Pulmonary artery endothelial cell (primary cell): ENCODE measurements around the gene SFXN2. TPM values are rescaled to one million over a fixed set of nuclear protein-coding genes. Genes with fewer than 3 reads are reported as not detected.
"Not testable (repeated sequence)": the region's sequence is repeated elsewhere in the genome, so short reads cannot be mapped to it uniquely, and the experiment has no call there.

Experiments
- DNase-seq: peaks from one replicate; pipeline ENCODE4 v3.0.0-alpha.2; 2011; ENCODE audit warnings: low read depth, low spot score
- total RNA-seq: library from RNA; depleted of rRNA; stranded (reverse); fragments of >200 nt; gene quantifications from 2 replicates; pipeline ENCODE4 v1.2.3, GENCODE V29; 2014

Gene SFXN2
- total RNA-seq, 1 donor from 2014 or later, result 14.1 TPM

DNA sequence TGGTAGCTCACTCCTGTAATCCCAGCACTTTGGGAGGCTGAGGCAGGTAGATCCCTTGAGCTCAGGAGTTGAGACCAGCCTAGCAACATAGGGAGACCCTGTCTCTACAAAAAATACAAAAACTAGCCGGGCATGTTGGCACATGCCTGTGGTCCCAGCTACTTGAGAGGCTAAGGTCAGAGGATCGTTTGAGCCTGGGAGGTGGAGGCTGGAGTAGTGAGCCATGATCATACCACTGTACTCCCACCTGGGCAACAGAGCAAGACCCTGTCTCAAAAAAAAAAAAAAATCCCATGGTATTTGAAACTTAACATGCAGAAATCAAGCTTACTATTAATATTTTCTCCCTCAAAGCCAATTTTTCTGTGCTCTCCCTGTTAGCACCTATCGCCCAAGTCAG is 5.9 kb downstream of the SFXN2 start:
- no peak for DNase-seq

GRCh38 chr10:102720775-102721301 is 6.4 kb downstream of the SFXN2 start:
- no peak for DNase-seq

DNA sequence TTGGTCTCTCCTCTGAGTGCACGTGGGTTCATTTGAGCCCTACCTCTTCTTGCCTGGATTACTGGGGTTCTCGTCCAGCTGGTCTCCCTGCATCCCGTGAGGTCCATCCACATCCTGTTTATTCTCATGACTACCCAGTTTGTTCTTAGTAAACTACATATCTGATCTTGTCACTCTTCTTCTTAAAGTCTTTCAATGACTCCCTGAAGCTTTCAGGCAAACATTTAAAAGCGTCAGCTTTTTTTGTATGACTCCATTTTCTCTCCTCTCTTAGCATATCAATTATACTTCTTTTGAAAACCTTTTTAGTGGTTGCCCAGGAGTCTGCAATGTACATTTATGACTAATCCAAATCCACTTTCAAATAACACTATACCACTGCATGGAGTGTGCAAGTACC is 7.5 kb downstream of the SFXN2 start:
- no peak for DNase-seq

- DNase-seq, result no peak
Observed at GRCh38 chr10:102723989-102724388, 9.6 kb downstream of the SFXN2 start.

DNA sequence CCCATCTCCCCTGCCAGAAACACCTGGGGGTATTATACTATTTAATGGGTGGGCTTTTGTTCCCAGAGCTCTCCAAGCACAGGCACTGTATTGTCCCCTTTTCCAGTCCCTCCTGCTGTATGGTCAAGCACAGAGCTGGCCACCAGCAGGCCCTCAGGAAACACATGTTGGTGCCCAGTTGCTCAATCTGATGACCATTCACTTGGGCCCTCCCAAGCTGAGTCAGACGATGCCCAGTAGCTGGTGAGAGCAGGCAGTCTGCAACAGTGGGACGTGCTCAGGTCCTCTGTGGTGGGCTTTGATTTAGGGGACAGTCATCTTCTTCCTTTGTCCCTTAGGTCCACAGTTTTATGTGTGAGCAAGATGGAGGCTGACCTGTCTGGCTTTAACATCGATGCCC is 11.8 kb downstream of the SFXN2 start:
- no peak for DNase-seq

DNA sequence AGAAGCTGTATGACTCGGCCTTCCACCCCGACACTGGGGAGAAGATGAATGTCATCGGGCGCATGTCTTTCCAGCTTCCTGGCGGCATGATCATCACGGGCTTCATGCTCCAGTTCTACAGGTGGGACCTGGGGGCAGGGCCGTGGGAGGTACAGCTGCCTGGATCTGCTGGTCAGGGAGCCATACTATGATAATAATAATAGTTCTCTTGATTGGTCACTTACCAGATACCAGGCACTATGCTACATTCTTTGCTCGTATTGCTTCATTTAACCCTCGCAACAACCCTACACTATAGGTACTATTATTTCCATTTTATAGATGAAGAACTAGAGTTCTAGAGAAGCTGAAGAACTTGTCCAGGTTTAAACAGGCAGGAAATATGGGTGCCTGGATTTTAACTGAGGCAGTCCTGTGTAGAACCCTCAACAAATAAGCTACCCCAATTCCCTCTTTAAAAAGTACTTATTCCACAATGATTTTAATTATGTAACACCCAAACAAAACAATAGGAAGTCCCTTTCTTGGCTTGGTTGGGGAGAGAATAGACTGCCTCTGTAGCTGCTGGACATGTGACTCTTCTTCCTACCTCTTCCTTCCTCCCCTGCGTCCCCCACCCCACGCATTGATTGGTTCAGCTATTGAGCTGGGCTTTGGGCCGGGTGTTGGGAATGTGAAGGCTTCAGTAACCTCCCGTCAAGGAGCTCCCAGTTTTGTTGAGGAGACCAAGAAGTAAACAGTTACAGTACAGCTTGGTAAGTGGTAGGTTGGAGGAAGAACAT is 12.8 kb downstream of the SFXN2 start:
- DNase-seq, result no peak

DNA sequence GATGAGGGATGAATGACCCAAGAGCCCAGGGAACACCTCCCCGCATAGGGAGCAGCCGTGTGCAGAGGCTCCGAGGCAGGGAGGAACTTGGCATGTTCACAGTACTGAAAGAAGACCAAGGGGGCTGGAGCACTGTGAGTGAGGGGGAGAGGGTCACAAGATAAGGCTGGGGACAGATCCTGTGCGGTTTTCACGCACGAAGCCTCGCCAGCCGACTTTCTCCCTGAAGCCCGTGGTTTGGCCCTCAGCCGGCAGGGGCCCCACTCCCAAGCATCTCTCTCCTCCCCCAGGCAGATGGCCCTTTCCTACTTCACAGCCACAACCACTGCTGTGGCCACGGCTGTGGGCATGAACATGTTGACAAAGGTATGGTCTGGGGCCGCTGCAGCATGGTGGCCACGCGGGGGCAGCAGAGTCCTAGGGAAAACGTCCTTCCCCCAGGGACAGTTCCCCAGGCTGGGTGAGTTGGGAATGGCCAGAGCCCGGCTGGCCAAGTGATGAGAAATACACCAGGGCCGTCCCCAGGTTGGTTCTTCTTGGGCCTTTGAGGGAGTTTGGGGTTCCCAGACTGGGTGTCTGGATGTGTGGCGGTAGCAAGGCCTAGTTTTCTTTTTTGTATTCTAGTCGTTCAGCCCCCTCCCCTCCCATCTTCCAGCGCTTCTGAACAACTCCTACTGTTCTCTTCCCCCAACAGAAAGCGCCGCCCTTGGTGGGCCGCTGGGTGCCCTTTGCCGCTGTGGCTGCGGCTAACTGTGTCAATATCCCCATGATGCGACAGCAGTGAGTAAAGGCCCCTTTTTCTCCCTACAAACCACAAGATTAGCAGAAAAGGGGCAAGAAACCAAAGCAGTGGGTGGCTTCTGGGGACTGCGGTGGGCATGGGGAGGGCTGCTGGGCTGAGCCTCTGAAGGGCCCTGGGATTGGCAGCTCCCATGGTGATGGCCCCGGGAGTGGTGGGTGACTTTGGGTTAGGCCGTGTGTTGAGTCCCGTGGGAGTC is 14.9 kb downstream of the SFXN2 start:
- no peak for DNase-seq

- no peak for DNase-seq
Observed at GRCh38 chr10:102731222-102731800, 16.9 kb downstream of the SFXN2 start.

GRCh38 chr10:102732661-102733060 is 18.2 kb downstream of the SFXN2 start:
- DNase-seq, result no peak

- DNase-seq, result no peak
Observed at GRCh38 chr10:102735065-102735562, 20.7 kb downstream of the SFXN2 start.

DNA sequence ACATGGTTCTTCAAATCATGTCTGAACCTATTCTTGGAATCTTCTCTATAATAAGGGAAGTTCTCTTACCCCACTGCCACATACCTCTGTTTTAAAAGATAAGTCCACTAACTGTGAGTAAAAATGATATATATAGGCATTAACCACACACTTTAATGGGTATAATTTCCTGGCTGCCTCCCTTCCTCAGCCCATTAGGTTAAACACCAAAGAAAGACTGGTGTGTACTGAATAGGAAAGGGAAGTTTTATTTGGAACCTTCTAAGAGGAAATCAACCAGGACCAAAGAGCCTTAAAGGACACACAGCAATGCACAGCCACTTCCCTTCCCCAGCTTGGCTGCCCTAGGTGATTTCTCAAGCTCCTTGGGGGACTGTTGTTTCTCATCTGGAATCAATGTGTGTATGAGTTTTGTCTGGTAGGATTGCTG is 24.3 kb downstream of the SFXN2 start:
- DNase-seq, result no peak

GRCh38 chr10:102740229-102740628 is 25.8 kb downstream of the SFXN2 start:
- DNase-seq, result no peak

GRCh38 chr10:102741726-102742237 is 27.3 kb downstream of the SFXN2 start:
- DNase-seq, result no peak

GRCh38 chr10:102742313-102742712 is 27.9 kb downstream of the SFXN2 start:
- DNase-seq, result not testable (repeated sequence)

DNA sequence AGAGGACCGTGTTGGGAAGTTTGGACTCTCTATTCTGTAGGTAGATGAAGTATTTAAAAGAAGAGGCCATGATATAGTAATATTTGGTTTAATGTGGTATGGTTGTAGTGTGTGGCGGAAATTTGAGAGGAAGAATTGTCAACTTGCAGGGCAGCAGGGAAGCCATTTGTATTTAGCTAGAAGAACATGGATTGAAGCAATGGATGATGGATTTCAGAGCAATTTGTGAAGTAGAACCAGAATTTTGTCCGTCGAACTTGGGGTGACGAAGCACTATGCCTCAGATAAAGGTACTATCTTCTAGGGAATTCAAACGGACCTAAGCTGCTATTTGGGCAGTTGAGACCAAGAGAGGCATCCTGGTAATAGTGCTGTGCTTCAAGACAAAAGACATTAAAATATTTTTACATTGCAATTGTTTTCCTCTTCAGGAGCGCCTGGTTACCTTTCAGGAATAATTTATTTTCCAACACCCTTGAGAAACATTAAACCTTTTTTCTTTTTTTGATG is 28.7 kb downstream of the SFXN2 start:
- DNase-seq, result no peak

- peak; percentile 97 for DNase-seq
Observed at GRCh38 chr10:102743588-102744373, 29.3 kb downstream of the SFXN2 start, which contains the start of gene WBP1L. TSS of gene WBP1L (plus strand) at chr10:102743948. CDS start at chr10:102744054, 106 bp downstream.

- DNase-seq, result no peak
Observed at GRCh38 chr10:102744374-102745051, 30.1 kb downstream of the SFXN2 start.

DNA sequence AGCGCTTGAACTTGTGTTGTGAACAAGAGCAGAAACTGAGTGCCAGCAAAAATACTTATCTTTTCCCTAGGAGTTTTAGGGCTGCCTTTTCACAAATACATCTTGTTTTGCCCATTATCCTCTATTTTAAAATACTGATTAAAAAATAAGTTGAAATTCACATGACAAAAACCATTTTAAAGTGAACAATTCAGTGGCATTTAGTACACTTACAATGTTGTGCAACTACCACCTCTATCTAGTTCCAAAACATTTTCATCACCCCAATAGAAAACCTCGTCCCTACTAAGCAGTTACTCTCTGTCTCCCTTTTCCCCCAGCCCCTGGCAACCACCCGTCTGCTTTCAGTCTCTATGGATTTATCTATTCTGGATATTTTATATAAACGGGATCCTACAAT is 30.7 kb downstream of the SFXN2 start:
- no peak for DNase-seq

- DNase-seq, result no peak
Observed at GRCh38 chr10:102752266-102752930, 38.0 kb downstream of the SFXN2 start.
